ENCODE measurements around the gene GAREM1.
"Not testable (repeated sequence)": the region's sequence is repeated elsewhere in the genome, so short reads cannot be mapped to it uniquely, and the experiment has no call there.

The GAREM1 gene

DNA sequence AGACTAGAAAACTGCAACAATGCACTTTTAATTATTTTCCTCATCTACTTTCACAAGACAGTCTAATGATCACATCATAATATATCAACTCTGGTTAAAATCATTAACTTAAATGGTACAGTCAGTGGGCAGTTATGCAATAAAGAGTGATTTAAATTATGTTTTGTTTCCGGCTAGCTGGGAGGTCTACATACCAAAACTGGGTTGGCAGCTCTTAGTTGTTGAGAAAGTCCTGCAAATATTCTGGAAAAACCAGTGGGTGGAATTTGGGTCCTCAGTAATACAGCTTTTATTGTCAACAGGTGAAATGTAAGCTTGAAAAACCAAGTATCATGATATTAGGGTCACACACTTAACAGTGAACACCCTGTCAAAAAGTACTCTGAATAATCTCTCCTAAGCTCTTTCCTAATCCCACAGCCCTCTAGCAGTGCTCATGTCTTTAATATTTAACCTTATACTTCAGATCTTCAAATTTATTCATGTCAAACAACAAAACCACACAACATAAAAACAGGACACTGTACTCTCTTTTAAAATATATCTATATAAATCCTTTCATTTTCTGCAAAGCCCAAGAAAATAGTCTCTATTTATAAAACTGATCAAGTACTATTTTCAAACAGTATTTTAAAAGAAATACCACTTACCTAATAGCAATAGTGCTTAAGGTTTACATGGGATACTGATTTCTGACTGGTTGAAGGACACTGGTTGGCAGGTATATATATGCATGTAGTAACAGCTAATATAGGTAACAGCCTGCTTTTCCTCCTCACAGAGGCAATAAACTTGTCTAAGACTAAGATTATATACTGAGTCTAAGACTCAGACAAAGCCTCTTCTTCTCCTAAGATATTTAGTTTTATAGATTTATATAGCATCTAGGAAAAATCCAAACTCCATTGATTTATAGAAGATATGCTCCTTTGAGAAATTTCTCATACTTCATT is 103.8 kb downstream of the GAREM1 start:
- no peak for DNase-seq

DNA sequence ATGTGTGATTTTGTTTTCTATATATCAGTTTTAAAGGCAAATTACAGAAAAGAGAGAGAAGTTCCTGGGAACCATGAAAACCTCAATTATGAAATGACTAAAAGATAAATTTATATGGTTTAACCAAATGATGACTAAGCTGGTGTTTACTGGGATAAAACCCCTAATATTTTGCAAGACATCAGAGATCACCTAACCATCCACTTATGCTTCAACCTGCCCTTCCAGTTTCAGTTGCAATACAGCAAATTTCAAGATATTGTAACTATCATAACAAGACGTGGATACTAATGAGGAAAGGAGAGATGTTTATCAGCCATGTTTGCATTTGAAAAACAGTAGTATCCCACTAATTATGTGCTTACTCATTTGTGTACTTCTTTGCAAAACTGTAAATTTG is 108.2 kb downstream of the GAREM1 start:
- DNase-seq, result no peak

DNA sequence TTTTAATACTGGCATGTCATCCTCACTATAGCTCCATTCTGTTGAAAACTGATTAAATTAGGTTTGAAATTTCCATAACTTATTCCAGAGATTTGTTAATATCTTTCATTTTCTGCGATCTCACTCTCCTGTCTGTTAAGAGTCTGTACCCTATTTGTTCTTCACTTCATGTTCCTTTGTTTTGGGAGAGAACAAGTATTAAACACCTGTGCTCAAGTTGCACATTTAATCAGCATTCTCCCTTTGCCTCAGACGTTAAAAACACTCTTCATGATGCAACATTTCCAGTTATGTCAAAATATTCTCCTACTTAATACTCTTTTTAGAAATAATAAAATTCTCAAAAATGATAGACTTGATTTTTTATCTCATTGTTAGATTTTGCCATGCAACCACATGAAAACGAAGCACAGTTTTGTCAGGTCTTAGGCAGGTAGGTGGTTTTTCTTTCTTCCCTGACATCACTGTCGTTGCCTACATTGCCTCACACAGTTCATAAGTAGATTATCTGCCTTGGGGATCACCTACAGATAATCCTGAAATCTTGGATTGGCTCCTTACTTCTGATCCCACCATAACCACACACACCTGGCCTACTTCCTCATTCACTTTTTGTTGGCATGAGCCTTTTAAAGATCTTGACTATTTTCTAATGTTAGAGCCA is 109.9 kb downstream of the GAREM1 start:
- no peak for DNase-seq

DNA sequence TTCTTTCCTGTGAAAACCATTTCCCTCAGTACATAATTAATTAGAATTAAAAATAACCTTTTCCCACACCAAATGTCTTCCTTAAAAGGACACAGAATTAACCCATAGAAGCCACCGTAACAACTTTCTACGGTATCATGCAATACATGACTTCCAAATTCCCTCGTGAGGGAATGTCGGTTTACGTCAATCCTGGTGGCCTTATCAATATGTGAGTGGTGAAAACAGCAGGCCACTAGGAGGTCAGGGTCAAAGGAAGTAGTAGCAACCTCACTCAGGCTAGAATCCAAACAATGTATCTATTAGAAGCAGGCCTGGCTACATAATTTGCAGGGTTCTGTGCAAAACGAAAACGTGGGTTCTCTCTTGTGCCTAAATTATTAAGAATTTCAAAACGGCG is 112.2 kb downstream of the GAREM1 start:
- no peak for DNase-seq

DNA sequence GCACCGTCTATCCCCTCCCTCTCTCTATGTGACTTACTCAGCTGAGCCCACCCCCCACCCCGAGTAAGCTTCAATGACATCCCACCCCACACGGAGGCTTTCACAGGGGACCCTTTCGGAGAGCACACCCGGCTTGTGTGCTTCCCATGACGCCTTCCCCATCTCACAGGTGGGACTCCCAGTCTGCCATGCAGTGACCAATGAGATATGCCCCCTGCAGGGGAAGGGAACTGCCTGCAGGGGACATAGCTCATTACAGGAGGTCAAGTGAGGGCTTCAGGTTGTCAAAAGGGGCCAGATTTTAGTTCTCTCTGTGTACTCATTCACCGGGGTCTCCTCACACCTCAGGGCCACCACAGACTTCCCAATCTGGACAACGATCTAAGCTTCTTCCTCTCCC is 112.6 kb downstream of the GAREM1 start:
- no peak for DNase-seq

DNA sequence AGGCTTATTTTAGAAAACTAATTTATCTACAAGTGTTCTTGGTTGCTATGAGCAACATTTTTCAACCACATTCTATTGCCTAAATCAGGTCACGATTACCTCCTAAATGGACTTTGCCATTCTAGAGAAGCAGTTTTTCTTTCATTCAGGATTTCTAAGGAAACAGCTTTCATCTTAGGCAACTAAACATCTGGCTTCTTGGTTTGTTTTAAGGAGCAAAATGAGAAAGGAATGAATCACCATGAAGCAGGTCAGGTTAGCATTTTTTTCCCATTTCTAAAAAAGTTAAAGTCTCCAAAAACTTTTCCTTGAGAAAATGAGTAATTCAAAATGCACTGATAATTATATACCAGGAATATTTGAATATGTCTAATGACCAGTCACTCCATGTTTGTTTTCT is 114.8 kb downstream of the GAREM1 start:
- no peak for DNase-seq

DNA sequence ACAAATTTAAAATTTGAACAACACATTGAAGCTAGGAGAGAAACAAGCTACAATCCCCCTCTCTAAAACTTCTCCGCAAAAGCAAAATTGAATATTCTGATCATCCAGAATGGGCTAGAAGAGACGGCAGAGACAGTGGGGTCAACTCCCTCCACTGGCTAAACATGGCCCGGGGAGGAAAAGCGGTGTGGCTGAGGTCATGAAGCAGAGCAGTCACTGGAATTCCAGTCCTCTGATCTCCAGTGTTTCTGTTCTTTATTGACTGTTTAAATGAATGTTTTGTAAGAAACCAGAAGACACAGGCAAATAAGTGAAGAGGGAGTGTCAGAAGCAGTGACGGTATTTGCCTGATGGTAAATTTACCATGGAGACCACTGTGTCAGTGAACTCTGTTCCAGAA is 116.2 kb downstream of the GAREM1 start:
- no peak for DNase-seq

DNA sequence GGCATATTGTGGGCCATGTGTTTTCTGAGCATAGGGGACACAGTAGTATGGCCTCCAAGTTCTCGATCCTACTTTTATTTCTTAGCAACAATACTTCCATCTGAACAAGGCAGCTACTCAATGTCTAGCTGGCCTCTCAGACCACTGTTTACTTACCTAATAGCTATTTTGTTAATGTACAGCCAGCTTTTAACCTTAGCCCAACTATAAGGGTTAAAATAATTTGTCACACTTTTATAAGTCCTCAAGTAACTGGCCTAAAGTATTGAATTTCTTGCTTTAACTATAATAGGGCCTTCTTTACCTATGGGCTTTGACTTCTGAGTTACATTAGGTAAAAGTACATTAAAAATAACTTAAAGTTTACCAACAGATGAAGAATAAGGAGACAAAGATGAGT is 117.4 kb downstream of the GAREM1 start:
- DNase-seq, result no peak

DNA sequence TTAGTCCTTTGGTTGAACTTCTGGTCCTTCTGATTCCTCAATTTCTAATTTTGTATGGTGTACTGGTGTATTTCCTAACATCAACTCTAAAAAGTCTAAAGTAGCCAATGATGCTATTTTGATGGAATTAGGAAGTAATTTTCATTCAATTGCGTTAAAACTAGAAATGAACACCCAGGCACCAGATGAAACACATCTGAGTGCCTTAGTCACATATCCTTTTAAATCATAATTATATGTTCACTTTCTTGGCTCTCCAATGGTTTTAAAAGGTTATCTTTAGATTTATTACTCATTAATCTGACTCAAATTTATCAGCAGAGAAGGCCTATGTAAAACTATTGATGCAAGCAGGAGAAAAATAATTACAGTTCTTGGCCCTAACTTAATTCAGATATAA is 119.7 kb downstream of the GAREM1 start:
- DNase-seq, result no peak

DNA sequence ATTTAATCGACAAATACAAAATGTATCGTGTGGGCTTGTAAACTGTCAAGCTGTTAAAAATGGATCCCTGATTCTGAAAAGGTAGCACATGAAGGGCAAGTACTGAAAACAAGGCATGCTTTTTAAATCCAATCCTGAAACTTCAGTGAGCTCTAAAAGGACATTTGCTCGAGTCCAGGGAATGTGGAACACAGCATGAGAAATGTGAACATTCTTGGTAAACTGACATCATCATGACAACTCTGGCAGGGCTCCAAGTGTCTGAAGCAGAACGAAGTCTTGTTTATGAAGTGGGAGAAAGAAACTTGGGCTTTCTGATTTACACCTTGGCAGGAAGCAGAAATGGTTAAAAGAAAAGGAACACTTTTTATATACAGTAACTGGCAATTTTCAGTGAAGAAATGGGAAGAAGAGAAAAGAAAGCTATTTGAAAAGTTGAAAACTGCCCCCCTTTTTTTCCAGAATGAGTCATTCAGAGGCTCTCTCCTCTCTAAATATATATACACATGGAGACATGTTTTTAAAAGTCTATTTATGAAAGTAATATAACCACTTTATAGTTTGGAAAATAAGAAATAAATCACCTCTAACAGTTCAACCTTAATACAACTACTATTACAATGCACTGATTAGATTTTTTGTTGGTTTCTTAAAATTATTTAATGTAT is 120.8 kb downstream of the GAREM1 start:
- no peak for DNase-seq

DNA sequence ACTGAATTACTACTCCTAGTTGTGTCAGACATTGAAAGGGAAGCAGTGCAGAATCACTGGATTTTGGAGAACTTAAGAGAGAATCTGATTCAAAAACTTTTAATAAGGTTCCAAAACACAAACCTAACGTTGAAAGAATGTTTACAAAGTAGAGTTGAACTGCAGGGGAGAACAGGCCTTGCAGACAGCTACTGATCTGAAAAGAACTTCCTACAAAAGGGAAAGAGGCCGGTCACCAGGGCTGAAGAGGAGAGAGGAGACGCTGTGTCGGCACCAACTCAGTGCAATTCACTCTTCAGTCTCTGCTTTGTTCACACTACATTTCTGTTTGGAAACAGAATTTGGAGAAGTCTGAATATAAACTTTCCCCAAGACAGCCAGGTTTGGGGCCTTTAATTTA is 124.0 kb downstream of the GAREM1 start:
- no peak for DNase-seq

DNA sequence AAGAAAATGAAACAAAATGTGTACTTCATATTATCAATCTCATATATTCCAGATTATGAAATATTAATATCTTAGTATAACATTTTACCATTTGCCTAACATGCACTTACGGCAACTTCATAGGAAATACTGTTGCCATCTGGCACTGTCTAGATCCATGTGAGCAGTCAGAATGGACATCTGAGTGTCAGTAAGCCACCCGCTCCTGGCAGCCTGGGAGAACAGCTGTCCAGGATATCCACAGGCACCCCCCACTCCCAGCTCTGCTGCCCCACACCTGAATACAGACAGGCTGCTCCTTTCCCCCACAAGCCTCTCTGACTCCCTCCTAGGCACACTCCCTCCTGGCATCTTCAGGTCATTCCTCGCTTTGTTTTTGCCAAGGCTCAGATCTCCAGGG is 127.0 kb downstream of the GAREM1 start:
- DNase-seq, result no peak

DNA sequence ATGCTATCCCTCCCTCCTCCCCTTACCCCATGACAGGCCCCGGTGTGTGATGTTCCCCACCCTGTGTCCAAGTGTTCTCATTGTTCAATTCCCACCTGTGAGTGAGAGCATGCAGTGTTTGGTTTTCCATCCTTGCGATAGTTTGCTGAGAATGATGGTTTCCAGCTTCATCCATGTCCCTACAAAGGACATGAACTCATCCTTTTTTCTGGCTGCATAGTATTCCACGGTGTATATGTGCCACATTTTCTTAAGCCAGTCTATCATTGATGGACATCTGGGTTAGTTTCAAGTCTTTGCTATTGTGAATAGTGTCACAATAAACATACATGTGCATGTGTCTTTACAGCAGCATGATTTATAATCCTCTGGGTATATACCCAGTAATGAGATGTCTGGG is 129.6 kb downstream of the GAREM1 start:
- not testable (repeated sequence) for DNase-seq

DNA sequence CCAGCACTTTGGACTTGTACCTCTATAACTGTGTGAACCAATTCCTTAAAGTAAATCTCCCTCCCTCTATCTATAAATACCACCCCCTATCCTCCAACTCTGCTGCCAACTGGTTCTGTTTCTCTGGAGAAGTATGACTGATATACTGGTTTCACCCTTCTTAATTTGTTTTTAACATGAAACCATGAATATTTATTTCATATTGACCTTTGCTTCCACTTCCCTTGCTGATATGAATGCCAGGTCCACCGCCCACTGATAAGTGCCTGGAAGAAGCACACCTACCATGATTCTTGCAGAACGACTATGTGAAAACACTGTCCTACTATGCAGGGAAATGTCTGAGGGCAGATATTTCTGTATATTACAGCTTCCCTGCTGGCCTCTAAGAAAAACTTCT is 131.6 kb downstream of the GAREM1 start:
- DNase-seq, result no peak

DNA sequence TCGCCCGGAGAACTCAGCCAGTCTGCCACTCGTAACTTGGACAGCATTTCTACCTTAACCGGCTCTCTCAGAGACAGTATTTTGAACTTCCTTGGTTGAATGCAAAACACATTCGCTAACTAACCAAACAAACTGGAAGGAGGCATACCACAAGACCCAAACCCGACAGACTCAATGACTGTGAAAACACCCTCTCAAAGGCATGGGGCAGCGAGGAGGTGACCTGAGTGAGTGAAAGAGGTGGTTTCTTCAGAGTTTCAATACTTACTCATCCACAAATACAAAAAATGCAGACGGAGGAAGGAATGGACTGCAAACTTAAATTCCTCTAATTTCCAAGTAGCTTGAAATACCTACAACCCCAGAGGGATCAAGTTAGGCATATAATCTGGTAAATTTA is 132.9 kb downstream of the GAREM1 start:
- DNase-seq, result no peak

DNA sequence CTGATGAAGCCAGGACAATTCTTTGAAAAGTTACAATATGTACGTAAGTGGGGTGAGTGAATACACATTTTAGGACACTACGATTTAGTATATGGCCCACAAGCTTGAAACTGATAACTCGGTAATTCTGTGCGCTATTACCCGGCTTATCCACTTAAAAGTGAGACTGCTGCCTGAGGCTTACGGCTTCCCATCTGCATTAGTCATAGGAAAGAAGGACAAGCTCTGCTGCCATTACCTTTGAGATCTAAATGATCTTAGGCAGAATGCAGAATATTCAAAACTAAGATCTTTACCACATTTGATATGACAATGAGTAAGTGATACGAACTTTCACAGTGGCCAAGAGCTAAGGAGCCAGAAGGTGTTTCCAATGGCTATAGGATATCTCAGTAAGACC is 133.3 kb downstream of the GAREM1 start:
- DNase-seq, result no peak

DNA sequence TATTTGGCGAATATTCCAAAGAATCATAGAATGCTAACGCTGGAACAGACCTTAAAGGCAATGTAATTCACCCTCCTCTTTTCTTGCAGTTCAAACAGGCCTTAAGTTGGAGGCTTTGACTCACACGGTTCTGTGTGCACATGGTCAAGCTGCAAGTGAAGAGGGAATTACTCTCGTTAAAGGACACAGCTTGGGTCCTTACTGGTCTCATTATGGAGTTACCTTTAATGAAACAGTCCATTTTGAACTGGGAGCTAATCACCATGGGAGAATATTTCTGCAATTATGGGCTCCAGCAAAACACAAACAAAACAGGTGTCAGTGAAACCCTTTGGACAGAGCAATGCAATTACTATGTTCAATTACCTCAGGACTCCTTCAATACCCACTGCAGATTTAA is 135.5 kb downstream of the GAREM1 start:
- no peak for DNase-seq

DNA sequence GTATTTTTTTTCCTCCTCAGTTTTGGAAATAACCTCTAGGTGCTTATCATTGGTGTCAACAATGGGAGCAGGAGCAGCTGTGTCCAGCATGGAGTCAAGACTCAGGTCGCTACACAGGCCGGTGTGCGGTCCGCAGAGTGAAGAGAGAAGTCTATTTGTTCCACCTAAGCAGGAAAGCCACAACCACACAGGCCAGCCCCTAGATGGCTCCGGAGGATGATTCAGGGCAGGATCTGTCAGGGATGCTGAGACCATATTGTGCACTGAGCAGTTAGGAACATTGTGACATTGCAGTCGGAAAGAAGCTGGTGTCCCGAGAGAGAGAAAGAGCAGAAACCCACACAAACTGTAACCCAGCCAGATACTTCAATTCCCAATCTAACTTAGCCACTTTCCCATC is 136.9 kb downstream of the GAREM1 start:
- no peak for DNase-seq

DNA sequence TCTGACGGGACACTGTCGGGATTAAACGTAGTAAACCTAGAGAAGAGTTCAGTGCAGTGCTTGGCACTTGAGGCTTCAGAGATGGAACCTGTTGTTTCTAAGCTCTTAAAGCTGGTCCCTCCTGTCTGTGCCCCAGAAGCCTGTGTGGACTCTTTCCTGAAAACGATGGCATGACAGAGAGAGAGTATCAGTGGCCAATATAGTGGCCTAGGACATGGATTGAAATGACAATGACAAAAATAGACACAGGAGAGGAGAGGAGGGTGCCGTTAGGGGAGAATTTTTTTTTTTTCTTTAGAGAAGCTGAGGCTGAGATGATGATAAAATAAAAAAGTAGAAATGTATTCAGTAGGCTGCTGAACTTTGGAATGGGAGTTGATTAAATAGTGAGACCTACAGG is 138.0 kb downstream of the GAREM1 start:
- no peak for DNase-seq

DNA sequence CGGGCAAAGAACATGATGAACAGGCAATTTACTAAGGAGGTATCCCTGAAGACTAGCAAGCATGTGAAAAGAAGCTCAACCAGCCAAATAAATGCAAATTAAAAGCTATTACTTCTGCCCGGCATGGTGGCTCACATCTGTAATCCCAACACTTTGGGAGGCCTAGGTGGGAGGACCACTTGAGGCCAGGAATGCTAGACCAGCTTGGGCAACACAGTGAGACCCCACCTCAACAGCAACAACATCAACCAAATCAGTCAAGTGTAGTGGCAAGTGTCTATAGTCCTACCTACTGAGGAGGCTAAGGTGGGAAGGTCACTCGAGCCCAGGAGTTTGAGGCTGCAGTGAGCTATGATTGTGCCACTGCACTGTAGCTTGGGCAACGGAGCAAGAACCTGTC is 141.7 kb downstream of the GAREM1 start:
- no peak for DNase-seq

DNA sequence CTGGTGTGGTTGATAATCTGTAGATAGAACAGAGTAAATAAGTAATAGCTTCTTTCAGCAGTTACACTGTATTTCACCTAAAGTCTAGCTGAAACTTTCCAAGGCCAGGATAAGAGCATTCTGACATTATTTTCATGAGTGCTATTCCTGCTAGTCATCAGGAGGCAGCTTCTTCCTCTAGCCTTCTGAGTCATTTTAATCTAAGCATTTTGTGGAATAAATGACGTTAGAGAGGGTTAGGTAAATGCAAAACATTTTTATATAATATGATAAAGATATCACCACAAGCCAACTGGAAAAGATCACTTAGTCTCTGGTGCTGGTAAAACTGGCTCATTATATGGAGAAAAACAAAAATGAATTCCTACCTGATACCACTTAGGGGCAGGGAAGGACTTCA is 142.3 kb downstream of the GAREM1 start:
- DNase-seq, result no peak

DNA sequence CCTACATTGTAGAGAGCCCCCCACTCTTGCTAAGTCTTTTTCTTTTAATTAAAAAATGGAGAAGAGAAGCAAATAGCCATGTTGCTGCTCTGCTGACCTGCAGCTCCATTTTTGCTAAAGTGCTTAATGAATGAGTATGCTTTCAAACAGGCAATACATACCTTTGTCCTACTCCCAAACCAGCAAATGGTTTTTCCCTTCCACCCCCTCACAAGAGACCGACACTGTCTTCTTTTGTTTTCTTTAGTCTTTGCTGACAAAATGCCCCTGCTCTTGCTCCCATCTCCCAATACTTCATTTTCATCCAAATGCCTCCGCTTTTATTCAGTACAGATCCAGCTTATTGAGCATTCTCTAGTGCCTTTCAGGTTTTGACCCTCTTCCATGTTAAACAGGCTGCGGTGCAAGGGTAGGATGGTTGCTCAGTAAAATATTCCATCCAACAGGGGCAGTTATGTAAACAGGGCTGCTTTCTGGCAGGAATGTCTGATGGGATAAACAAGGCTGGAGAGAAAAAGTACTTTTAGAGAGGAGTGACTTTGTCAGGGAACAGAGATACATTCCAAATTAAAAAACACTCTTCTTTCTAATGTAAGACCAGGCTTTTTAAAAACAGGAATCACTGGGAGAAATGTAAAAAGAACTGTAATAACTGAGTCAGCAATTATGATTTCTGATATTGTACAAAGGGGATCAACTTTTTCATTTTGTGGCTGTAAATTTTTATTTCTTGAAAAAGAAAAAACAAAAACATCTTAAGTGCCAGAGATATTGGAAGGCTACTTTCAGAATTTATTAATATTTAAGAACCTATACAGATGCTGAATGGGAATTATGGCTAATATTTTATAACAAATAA is 144.0 kb downstream of the GAREM1 start:
- DNase-seq, result no peak

DNA sequence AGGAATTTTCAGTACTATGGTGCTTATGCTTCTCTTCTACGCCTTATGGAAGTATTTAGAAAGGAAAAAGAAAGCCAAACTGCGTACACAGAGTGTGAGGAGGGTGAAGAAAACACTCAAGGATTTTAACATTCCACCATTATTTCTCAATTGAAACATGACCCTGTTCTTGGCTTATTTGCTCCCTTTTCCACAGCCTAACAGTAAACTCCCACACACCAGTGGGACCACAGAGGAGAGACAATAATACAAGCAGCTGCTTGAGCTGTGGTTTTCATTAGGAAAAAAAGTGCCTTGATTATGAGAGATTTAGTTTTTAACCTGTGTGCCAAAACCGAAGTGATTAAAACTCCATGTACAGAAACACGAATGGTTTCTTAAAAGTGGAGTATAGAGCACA is 146.5 kb downstream of the GAREM1 start:
- no peak for DNase-seq
